NCI-H2196 (cell line): ENCODE measurements around the gene BCCIP.

Source experiments
- DNase-seq: peaks from one replicate; lab custom pipeline; 2025; ENCODE audit not compliant: unreplicated experiment; lab: John Stamatoyannopoulos, UW

Gene BCCIP

DNA sequence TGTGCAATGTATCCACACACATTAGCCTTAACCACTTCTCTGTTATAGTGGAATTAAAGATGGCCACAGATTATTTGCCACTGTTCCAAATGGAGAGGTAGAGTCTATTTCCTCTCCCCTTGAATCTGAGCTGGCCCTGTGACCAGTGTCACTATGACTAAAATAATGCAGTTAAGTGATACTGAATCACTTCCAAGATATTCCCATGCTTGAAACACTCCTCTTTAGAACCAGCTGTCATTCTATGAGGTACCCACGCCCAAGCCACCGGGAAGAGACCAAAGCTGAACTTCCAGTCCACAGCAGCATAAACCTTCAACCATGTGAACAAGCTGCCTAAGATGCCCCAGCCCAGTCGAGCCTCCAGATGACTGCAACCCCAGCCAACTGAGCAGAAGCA, 59.9 kb downstream of the BCCIP start:
- DNase-seq = no peak
